NCI-H226 (cell line): ENCODE measurements around the gene LAMB3.

ENCODE experiments used
- DNase-seq: peaks from one replicate; pipeline ENCODE4 v3.0.0-alpha.2; 2015

Gene LAMB3

DNA sequence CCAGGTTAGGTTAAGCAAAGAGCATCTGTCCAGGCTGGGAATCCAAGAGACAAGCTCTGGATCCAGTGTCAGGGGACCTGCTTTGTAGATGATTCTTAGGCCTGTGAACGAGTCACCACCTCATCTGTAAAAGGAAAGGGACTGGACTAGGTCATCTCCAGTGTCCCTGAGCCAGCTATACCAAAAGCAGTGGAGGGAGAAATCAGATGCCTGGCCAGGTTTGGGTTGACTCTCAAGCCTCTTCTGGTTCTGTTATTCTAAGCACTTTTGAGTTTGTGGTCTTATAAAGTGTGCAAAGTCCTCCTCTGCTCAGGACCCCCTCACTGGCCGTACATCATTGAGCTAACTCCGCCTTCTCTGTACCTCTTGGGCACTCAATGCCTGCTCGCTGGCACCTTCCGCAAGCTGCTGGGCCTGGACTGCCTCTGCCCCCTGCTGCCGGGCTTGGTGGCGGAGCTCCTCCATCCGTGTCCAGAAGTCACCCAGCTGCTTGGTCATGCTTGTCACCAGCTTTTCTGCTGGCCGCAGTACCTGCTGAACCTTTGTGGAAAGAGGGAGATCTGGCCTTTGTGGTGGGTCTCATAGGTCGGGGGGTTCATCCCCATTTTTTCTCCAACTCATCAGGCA is 35.1 kb downstream of the LAMB3 start:
- no peak for DNase-seq

DNA sequence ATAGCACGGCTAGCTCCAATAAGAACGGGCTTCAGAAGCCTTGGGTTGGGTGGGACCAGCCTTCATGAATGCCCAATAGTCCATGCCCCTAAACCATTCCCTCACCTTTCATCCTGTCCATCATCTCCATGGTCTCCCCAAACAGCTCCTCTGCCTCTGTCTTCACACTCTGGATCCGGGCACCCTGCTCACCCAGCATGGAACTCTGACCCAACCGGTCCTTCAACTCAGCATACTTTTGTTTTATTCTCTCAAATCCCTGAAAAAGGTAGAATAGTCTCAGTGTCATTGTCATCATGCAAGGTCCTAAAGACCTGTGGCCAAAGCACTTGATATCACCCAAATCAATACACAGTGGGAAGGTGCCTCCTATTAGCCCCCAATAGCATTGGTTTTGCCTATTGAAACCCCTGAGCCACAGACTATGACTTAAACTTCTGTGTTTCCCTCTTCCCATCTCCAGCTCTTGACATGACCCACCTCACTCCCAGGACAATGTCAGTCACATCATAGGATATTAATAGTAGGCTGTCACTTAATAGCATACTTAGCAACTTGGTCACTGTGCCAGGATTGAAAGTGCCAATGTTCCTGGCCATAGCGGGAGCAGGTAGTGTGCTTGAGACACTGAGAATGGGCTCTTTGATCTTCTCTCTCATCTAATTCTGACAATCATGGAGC is 35.7 kb downstream of the LAMB3 start:
- no peak for DNase-seq

GRCh38 chr1:209614906-209615305 is 37.3 kb downstream of the LAMB3 start:
- no peak for DNase-seq

DNA sequence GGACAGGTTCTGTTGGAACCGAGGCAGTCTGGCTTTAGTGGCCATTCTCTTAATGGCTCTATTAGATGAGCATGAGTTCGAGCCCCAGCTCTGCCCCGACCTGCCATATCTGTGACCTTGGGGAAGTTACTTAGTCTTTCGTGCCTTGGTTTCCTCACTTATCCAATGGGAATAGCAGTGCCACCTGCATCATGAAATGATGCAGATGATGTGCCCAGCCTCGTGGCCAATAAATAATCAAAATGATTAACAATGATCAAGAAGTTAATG is 38.1 kb downstream of the LAMB3 start:
- no peak for DNase-seq

DNA sequence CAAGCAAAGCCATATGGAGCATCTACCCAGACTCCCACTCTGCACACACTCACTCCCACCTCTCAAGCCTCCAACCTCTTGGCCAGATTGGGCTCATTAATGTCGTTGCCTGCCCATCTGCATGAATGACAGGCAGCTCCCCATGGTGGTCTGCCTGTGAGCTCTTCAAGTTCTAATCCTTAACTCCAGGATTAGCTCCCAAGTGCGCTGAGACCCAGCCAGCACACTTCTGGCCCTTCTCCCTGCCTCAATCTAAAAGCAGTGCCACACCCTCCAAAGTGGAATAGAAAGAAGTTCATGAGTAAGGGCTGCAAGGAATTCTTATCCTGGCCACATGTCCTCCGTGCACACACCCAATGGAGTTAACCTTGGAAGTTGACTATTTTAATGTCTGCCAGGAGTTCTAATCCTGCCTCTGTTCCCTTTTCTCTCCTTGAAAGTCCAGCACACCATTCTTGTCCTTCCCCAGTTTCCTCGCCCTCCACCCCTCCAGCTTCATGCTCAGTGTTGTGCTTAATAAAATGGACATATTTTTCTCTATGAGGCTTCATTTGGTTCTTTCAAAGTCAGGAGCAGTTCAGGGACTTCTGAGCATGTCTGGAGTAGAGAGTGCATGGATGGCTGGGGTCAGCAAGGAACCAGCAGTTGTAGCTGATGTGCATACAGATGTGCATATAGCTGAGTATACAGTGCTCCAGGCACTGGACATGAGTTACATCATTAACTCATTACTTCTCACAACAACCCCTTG is 38.6 kb downstream of the LAMB3 start:
- no peak for DNase-seq

DNA sequence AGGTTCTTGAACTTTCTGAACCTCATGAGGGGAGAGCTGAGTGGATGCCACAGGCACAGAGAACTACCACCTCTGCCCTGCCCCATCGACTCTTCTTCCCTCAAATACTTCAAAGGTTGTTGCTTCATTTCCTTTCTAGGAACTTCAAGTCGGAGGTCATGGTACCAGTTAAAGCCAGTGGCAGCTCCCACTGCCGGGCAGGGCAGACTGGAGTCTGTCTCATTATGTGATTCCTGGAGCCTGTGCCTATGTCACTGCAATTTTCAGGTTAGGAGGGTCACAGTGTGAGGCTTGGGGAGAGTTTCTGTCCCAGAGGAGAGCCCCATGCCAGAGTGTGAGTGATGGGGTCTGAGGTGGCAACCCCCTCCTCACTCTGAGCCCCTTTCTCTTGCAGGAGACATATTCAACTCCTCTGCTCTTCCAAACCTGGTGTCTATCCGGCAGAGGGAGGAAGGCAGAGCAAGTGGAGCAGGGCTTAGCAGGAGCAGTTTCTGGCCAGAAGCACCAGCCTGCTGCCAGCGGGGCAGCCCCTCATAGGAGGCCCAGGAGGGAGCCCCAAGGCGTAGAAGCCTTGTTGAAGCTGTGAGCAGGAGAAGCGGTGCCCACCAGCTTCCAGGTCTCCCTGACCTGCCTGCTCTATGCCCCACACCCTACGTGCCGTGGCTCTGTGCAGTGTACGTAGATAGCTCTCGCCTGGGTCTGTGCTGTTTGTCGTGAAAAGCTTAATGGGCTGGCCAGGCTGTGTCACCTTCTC is 39.4 kb downstream of the LAMB3 start:
- DNase-seq, result no peak

- no peak for DNase-seq
Measured at GRCh38 chr1:209611771-209612570, 40.3 kb downstream of the LAMB3 start.

GRCh38 chr1:209610631-209610905 is 41.7 kb downstream of the LAMB3 start:
- DNase-seq, result no peak

DNA sequence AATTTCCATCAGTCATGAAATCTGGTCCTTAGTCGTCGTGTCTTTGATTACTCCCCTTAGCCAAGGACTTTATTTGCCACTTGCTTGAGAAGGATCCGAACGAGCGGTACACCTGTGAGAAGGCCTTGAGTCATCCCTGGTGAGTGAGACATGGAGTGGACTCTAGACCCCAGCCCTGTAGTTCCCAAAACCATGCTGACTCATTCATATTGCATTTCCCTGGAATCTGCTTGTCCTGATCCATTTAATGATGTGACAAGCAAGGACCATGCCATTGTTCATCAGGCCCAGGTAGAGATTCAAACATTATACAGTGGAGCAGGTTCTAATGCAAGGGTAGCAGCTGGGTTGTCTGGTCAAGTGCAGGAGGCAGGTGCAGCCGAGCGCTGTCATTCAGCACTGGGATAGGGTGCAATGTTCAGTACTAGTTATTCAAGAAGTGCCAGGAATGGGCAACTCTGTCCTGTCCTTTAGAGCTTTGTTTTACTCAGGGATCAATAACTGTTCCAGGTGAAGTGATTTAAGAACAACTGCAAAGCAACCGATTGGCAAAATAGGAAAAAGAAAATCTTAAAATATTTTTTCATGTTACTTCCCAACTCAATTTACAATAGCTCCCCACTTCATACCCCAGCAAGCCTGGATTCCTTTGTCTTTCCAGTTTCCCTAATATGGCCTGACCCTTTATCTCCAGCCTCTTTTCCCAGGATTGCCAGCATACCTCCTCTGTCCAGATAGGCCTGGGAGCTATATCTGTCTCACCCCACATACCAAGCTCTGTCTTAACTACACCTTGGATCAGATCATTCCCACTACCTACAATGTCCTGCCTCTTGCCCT is 42.2 kb downstream of the LAMB3 start:
- DNase-seq, result no peak

GRCh38 chr1:209609041-209609790 is 43.0 kb downstream of the LAMB3 start:
- no peak for DNase-seq

DNA sequence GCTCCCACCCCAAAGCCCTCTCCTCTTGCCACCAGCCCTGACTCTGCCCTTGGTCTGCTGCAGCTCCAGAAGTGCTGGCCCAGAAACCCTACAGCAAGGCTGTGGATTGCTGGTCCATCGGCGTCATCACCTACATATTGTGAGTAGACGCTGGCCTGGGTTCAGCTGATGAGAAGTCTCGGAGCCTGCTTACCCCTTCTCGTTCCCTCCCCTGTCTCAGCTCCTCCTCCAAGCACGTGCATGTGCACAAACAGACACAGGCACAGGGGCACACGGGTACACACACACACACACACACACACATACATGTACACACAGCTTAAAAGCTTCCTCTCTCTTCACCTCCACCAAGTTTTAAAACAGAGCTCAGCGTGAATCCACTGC is 44.4 kb downstream of the LAMB3 start:
- no peak for DNase-seq

- DNase-seq, result peak; percentile 51
Measured at GRCh38 chr1:209607102-209607794, 45.0 kb downstream of the LAMB3 start.

GRCh38 chr1:209603877-209604276 is 48.3 kb downstream of the LAMB3 start:
- DNase-seq, result no peak

DNA sequence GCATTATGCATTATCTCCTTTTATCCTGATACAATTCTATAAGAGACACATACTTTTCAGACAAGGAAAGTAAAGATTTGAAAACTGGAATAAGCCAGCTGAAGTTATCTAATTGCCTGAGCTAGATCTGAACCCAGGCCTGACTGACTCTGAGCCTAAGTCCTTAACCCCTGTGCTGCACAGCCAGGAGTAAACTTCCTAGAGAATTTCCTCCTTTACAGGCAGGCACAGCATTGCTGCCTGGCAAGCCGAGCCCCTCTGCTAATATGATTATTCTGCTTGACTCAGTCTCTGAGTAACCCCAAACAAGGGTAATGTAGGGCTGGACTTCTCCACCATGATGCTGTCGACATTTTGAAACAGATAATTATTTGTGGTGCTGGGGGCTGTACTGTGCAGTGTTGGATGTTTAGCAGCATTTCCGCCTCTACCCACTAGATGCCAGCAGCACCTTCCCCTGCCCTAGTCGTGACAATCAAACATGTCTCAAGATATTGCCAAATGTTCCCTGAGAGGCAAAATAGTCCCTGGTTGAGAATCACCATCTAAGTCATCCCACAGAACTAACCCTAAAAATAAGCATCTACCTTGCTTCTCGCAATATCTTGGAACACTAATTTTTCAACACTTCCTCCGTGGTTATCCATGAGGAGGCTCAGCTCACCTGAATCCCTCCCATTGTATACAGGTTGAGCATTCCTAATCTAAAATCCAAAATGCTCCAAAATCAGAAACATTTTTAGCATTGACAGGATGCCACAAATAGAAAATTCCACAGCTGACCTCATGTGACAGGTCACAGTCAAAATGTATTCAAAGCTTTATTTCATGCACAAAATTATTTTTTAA is 50.2 kb downstream of the LAMB3 start:
- DNase-seq, result peak; percentile 19

- peak; percentile 32 for DNase-seq
Measured at GRCh38 chr1:209600541-209600940, 51.7 kb downstream of the LAMB3 start.

- DNase-seq, result no peak
Measured at GRCh38 chr1:209598227-209598626, 54.0 kb downstream of the LAMB3 start.

DNA sequence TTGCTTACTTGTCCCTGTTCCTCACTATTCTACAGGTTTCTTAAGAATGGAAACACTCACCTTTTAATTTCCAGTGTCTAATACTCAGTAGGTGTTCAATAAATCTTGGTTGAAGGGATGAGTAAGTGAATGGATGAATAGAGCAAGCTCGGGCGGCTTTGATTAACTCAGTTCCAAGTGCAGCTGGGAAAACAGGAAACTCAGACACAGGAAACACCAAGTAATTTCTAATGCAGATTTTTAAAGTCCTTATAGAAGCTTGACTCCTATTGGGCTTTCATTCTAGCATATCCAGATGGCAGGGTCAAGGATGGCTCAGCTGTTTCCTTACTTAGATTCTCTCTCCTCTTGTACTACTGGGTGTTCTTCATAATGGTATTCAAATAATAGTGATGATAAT is 54.7 kb downstream of the LAMB3 start:
- DNase-seq, result no peak

- no peak for DNase-seq
Measured at GRCh38 chr1:209595599-209596285, 56.5 kb downstream of the LAMB3 start.

DNA sequence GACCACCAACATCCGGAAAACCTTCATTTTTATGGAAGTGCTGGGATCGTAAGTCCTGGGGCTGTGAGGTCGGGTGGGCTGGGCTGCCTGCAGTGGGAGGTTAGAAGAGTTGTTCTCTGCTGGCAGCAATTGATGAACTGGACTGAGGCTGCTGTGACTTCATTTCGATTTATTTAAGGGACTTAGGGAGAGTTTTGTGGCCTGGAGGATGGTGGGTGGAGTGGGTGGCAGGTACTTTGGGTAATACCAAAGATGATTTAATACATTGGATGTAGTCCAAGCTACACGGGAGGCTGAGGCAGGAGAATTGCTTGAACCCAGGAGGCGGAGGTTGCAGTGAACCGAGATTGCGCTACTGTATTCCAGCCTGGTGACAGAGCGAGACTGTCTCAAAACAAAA is 57.2 kb downstream of the LAMB3 start:
- DNase-seq, result no peak
